Activated naive CD8-positive, alpha-beta T cell (primary cell): ENCODE measurements around the gene SLC16A4.
"Not testable (repeated sequence)": the region's sequence is repeated elsewhere in the genome, so short reads cannot be mapped to it uniquely, and the experiment has no call there.

ENCODE experiments used
- H3K27ac Mint-ChIP-seq: one replicate; pipeline ENCODE4 v1.8.0; 2021; ENCODE audit warnings: mixed read lengths
- H3K27me3 Mint-ChIP-seq: one replicate; pipeline ENCODE4 v1.8.0; 2021; ENCODE audit warnings: mixed read lengths
- H3K36me3 Mint-ChIP-seq: one replicate; pipeline ENCODE4 v1.8.0; 2021; ENCODE audit warnings: mixed read lengths
- H3K4me1 Mint-ChIP-seq: one replicate; pipeline ENCODE4 v1.8.0; 2021; ENCODE audit warnings: low read depth, mixed read lengths
- H3K4me3 Mint-ChIP-seq: one replicate; pipeline ENCODE4 v1.8.0; 2021; ENCODE audit warnings: mild to moderate bottlenecking, mixed read lengths
- H3K9me3 Mint-ChIP-seq: one replicate; pipeline ENCODE4 v1.8.0; 2021; ENCODE audit warnings: low read depth, mixed read lengths

Gene SLC16A4

DNA sequence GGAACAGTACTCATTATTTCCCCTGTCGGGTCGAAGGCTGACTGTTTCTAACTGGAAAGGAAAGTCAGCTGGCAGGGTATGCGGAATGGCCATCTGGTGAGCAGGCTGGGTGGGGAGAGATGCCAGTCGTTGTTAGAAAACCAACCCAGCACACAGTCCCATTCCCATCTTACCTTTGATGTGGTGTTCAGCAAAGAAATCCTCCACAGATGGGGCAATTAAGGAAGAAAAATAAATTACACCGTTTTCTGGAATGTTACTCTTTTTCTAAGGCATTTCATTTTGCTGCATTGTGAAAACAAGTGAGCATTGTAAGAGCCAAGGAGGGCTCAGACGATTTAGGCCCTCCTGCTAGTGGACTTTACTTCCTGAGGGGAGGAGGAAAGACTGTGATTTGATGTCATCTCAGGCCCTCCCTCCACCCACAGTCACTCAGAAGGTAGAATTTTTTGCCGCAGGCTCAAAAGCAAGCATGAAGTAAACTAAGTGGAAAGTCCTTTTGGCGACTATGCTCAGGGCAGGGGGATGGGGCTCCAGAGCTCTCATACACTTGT lies at the start of gene SLC16A4:
TSS of gene SLC16A4 (minus strand) at position 335 of the 554 bp plus-strand sequence. CDS start 1,703 bp downstream, outside the sequence.
- Mint-ChIP-seq H3K27ac (no peak within 1 kb of the TSS), H3K4me3 (no peak within 1 kb of the TSS), H3K4me1 (peaks cover 2% of the 10 kb centered on the region), H3K36me3 (peaks cover 7% of the 10 kb centered on the region), H3K27me3 (no peaks in the 10 kb centered on the region), H3K9me3 (no peaks in the 10 kb centered on the region)

DNA sequence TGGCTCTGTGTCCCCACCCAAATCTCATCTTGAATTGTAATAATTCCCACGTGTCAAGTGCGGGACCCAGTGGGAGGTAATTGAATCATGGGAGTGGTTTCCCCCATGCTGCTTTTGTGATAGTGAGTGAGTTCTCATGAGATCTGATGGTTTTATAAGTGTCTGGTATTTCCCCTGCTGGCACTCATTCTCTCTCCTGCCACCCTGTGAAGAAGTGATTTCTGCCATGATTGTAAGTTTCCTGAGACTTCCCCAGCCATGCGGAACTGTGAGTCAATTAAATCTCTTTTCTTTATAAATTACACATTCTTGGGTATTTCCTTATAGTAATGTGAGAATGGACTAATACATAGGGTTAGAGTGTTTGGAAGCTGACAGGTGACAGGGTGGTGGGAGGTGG lies 49.0 kb upstream of the SLC16A4 start:
- H3K36me3 Mint-ChIP-seq, H3K4me1 Mint-ChIP-seq, H3K4me3 Mint-ChIP-seq, H3K9me3 Mint-ChIP-seq, H3K27me3 Mint-ChIP-seq, H3K27ac Mint-ChIP-seq: not testable (repeated sequence)

DNA sequence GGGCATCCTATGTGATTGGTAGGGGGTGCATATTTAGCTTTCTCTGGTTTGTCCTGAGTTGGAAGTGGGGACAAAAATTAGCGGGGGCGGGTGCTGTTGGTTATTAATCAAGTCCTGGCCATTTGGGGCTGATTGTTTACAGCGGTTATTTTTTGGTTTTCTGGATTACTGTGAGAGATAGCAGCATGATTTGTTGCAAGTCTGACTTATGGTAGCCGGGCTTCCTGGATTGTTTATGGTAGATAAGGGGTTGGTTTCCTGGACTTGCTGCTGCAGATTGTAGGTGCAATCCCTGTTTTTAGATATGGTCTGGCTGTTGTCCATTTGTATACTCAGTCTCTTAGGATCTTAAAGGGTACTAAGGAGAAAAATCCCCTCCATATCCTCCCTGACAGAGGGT lies 48.1 kb upstream of the SLC16A4 start:
- Mint-ChIP-seq H3K4me3 (no peak overlapping the region), H3K36me3 (no peaks in the 10 kb centered on the region), H3K9me3 (no peaks in the 10 kb centered on the region), H3K27me3 (no peaks in the 10 kb centered on the region), H3K4me1 (no peaks in the 10 kb centered on the region), H3K27ac (no peak overlapping the region)

DNA sequence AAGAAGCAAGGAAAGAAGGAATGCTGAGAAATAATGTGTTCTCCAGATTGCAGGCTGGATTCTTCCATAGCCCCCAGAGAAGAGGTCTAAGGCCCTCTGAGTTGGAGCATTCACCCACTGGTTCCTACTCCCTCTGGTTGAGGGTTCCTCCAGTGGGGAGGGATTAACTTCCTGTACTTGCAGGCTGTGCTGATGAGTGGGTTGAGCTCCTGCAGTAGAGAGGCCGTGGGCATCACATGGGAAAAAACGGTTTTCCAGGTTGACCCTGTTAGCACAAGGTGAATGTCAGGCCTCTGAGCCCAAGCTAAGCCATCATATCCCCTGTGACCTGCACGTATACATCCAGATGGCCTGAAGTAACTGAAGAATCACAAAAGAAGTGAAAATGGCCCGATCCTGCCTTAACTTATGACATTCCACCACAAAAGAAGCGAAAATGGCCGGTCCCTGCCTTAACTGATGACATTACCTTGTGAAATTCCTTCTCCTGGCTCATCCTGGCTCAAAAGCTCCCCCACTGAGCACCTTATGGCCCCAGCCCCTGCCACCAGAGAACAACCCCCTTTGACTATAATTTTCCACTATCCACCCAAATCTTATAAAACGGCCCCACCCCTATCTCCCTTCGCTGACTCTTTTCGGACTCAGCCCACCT lies 46.9 kb upstream of the SLC16A4 start:
- not testable (repeated sequence) for H3K9me3 Mint-ChIP-seq, H3K4me1 Mint-ChIP-seq, H3K27ac Mint-ChIP-seq, H3K27me3 Mint-ChIP-seq, H3K36me3 Mint-ChIP-seq, H3K4me3 Mint-ChIP-seq

DNA sequence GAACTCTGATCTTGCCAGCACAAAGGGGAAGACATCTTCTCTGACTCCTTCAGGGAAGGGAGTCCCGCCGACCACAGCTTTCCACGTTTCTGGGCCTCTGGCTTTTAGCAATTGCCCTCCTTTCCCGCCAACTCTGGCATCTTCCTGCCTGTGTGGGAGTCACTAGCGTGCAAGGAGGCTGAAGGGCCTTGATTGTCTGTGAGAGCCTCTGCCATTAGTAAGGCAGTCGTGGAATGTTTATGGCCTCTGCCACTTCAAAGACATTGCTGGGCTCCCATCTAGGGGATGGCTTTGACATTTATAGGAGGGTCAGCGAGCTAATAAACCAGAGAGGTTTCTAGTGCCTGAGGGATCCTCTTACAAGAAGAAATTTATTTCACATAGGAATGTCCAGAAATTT lies 45.8 kb upstream of the SLC16A4 start:
- H3K9me3 Mint-ChIP-seq: no peaks in the 10 kb centered on the region
- no peaks in the 10 kb centered on the region for H3K36me3 Mint-ChIP-seq
- no peak overlapping the region for H3K4me3 Mint-ChIP-seq
- H3K27ac Mint-ChIP-seq: no peak overlapping the region
- H3K4me1 Mint-ChIP-seq: no peaks in the 10 kb centered on the region
- H3K27me3 Mint-ChIP-seq: peaks cover 5% of the 10 kb centered on the region

DNA sequence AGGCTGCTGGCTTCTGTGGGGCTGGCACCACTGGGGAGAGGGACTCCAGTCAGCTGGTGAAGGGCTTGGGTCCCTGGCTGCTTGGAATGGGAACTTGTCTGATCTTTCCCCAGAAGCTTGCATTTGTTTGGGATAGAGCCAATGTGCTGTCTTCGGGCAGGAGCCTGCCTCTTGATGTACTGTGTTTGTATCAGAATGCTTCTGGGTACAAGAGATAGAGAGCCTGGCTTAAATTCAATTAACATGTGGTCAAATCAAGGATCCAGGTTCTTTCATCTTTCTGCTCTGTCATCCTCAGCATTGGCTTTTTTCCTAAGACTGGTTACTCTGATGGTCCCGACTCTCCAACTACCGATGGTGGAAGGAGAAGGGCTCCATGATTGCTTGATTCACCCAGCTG lies 44.1 kb upstream of the SLC16A4 start:
- no peaks in the 10 kb centered on the region for H3K36me3 Mint-ChIP-seq
- no peak overlapping the region for H3K4me3 Mint-ChIP-seq
- H3K27ac Mint-ChIP-seq: no peak overlapping the region
- no peaks in the 10 kb centered on the region for H3K4me1 Mint-ChIP-seq
- H3K9me3 Mint-ChIP-seq: no peaks in the 10 kb centered on the region
- peaks cover 8% of the 10 kb centered on the region for H3K27me3 Mint-ChIP-seq

DNA sequence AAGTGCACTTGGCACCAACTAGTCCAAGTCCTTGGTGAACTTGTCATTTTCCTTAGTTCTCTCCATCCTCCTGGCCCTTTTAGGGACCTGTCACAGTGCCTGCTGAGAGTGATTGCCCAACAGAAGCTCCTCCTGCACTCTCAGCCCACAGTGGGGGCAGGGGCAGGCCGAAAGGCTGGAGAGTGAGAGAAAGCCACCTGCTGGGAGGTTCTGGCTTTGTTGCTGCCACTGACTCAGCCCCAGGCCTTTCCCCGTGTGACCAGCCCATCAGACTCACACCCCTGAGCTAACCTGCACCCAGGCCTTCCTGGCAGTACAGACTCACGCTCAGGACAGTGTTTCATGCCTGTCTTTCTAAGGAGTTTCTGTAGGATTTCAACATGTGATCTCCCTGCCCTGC lies 43.0 kb upstream of the SLC16A4 start:
- Mint-ChIP-seq H3K4me3 (no peak overlapping the region), H3K36me3 (no peaks in the 10 kb centered on the region), H3K4me1 (no peaks in the 10 kb centered on the region), H3K27me3 (peaks cover 8% of the 10 kb centered on the region), H3K27ac (no peak overlapping the region), H3K9me3 (no peaks in the 10 kb centered on the region)

DNA sequence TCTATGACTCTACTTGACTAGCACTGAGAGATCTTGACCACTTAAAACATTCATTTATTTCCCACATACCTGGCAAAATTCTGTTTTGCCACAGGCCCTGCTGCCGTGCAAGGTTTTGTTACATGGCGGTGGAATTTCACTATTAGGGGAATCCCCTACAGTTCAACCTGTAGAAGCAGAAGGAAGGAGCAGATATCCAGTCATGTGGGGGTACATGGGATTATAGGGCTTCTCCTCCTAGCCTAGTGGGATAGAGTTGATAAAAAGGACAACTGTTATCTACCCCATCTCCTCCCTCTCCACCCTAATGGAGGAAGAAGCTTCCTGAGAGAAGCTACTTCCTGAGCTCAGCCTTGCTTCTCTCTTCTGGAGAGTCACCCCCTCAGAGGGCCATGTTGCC lies 42.4 kb upstream of the SLC16A4 start:
- Mint-ChIP-seq H3K27ac (no peak overlapping the region), H3K36me3 (no peaks in the 10 kb centered on the region), H3K9me3 (no peaks in the 10 kb centered on the region), H3K4me1 (no peaks in the 10 kb centered on the region), H3K4me3 (no peak overlapping the region), H3K27me3 (peaks cover 8% of the 10 kb centered on the region)

DNA sequence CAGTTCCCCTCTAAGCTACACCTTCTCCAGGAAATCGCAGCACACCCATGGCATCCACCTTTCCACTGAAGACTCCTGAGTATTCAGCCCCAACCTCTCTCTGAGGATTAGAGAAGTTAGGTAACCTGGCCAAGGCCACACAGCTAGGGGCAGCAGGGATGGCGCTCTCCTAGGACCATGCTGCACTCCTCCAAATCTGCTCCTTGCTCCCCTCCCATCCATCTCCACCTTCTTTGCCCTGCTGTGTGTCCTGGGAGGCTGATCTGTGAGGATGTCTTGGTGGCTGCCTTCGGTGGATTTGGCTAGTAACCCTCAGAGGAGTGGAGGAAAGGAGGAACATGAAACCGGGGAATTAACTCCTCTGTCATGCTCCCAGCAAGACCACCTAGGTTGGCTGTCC lies 40.1 kb upstream of the SLC16A4 start:
- Mint-ChIP-seq H3K27me3 (peaks cover 8% of the 10 kb centered on the region), H3K4me1 (no peaks in the 10 kb centered on the region)

DNA sequence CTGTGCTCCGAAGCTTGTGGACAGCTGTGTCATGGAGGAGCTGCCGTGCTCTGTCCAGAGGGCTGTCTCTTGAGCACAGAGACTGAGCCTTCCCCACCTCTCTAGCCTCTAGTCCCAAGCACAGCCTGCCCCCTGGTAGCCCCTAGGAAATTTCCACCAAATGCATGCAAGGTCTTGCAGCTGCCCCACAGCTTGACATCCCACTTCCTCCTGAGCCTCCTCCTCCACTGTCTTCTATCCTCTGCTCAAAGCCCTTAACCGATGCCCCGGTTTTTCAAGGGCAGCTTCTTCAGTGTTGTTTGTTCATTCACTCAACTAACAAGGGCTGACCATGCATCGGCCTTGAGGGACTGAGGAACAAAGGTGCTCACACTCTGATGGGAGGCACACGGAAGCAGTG lies 39.5 kb upstream of the SLC16A4 start:
- H3K9me3 Mint-ChIP-seq: no peaks in the 10 kb centered on the region
- no peaks in the 10 kb centered on the region for H3K36me3 Mint-ChIP-seq
- no peak overlapping the region for H3K27ac Mint-ChIP-seq
- peaks cover 8% of the 10 kb centered on the region for H3K27me3 Mint-ChIP-seq
- H3K4me1 Mint-ChIP-seq: no peaks in the 10 kb centered on the region
- no peak overlapping the region for H3K4me3 Mint-ChIP-seq

More for the DNA sequence above, 40.1 kb upstream of the SLC16A4 start:
- Mint-ChIP-seq H3K36me3 (no peaks in the 10 kb centered on the region), H3K4me3 (no peak overlapping the region), H3K9me3 (no peaks in the 10 kb centered on the region), H3K27ac (no peak overlapping the region)

DNA sequence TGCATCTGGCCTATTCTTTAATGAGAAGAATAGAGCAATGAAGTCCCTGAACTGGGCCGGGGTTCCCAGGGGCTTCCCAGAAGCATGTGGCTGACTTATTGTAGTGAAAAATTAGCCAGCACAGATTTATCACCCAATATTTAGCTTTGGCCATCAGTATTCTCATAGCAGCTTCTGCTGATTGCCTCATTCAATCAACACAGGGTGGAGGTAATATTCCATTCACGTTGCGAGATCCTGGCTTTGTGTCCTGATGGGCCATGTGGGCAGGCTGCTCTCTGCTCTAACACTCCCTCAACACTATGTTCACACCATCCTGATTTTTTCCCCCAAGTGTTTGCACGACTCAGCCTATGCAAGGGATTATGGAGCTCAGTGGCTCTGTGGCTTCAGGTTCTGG lies 38.1 kb upstream of the SLC16A4 start:
- Mint-ChIP-seq H3K27ac (no peak overlapping the region), H3K27me3 (peaks cover 8% of the 10 kb centered on the region), H3K4me1 (no peaks in the 10 kb centered on the region)

DNA sequence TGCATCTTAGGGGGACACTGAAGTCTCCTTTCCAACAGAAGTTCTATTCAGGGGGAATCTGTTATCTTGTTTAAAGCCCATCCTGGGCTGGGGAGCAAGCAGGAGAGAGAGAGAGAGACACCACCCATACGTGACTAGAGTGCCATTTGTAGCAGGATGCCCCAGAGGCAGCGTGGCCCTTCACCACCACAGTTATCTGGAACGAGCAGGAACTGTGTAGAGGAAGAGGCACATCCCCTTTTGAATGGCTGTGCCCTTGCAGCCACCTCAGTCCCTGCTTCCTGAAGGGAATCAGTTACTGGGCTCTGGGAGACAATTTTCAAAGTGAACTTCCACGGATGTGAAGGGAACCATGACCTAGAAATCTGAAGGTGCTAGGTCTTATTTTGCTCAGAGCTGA lies 36.0 kb upstream of the SLC16A4 start:
- Mint-ChIP-seq H3K36me3 (no peaks in the 10 kb centered on the region), H3K4me3 (no peak overlapping the region), H3K4me1 (no peaks in the 10 kb centered on the region), H3K27ac (no peak overlapping the region), H3K27me3 (peaks cover 5% of the 10 kb centered on the region), H3K9me3 (no peaks in the 10 kb centered on the region)

More for the DNA sequence above, 38.1 kb upstream of the SLC16A4 start:
- no peaks in the 10 kb centered on the region for H3K36me3 Mint-ChIP-seq
- H3K9me3 Mint-ChIP-seq: no peaks in the 10 kb centered on the region
- no peak overlapping the region for H3K4me3 Mint-ChIP-seq

DNA sequence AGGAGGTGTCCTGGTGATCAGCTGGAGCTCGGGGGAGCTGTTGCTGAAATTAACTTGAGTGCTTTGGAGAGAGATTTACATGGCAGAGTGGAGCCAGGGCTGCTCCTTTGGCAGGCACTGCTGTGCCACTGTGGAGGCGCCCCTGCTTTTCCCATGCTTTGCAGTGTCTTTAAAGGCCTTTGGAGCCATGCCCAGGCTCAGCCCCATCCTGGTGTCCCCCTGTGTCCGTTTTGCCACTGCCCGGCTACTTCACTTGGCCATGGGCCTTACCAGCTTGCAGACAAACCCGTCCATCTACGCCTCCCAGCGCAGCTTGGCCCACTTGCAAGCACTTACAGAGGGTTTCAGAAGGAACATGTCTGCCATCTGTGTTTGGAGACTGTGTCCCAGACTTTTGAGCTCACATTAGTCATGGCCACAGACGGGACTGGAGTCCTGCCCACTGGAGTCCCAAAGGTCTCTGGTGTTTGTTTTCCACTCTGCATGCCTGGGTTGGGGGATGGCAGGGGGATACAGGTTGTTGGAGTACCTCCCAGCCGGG lies 34.9 kb upstream of the SLC16A4 start:
- no peaks in the 10 kb centered on the region for H3K4me1 Mint-ChIP-seq
- no peaks in the 10 kb centered on the region for H3K27me3 Mint-ChIP-seq
- H3K9me3 Mint-ChIP-seq: no peaks in the 10 kb centered on the region
- no peak overlapping the region for H3K27ac Mint-ChIP-seq
- no peaks in the 10 kb centered on the region for H3K36me3 Mint-ChIP-seq
- H3K4me3 Mint-ChIP-seq: no peak overlapping the region

DNA sequence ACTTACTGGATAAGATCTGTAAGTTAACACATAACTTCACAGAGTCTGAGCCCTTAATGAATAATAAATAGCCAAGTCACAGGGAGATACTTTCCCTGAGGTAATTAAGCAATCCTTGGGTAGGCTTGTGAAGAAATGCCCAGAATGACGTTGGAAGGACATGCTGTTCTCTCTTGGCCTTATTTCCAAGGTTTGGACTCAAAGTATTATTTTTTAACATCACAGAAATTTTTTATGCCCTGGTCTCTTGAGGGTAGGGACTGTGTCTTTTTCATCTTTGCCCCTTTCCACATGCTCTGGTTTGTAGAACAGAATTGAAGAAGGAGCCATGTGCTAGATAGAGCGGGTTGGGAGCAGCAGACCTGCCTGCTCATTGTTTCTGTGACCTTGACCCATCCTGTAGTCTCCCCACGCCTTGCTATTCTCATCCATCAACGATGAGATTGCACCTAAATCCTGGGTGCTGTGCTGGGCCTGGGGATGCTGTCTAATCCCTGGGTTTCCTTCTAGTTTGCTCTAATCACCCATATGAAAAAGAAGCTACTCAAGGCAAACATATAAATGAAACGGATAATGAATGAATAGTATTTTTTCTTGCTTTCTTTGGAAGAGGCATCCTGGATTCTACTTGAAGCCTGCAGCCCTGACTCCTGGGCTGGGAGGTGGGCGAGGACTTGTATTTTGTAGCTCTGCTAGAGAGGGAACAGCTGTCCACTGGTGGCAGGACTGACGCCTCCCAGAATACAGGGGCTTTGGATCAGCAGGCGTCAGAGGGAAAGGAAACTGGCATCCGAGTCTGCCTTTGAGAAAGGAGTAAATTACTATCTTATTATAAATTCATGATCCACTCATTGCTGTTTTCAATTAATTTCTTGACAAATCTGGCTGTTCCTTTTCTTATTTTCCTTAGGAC lies 34.1 kb upstream of the SLC16A4 start:
- H3K4me3 Mint-ChIP-seq: no peak overlapping the region
- no peaks in the 10 kb centered on the region for H3K36me3 Mint-ChIP-seq
- no peaks in the 10 kb centered on the region for H3K4me1 Mint-ChIP-seq
- H3K27ac Mint-ChIP-seq: no peak overlapping the region
- no peaks in the 10 kb centered on the region for H3K9me3 Mint-ChIP-seq
- no peaks in the 10 kb centered on the region for H3K27me3 Mint-ChIP-seq
